HG02623 (cell line): ENCODE data around the gene SLC9A9.
A peak's percentile ranks its signal among the peaks of the same experiment; 100 is the strongest.

ENCODE experiments used
- ATAC-seq: cut with Tn5 transposase; IDR thresholded peaks from one replicate; pipeline ENCODE4 v1.9.1; 2021; ENCODE audit warnings: moderate library complexity; ENCODE audit not compliant: unreplicated experiment

SLC9A9 gene

DNA sequence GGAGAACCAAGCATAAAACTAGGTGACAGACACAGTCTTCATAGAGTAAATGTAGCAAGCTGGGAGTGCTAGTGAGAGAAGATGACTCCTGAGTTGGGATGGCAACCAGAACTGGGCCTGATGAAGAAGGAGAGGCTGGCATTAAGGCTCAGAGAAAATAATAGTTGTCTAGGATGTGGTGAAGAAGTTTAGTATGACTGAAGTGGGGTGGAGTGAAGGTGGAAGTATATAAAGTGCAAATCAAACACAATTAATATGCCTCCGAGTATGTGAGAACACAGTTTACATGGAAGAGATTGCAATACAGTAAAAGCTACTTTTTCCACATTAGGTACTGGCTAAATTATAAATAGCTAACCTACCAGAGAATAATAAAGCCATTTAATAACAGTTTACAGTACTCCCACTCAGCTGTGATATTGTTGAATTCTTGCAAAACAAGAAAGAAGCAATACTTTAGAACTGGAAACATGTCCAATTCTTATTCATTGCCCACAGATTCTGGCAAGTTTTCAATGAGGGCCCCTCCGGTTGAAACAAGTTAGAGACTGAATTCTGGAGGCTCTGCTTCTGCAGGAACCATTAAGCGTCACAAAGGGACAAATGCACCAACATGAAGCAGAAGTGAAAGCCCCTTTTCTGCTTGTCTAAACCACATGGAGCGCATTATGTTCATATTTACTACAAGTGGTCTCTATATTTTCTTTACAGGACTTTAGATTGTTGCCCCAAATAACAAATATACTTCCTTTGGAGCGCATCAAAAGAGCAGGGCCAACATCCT lies 243.7 kb downstream of the SLC9A9 start:
- peak; percentile 86 for ATAC-seq

GRCh38 chr3:143603774-143604173 lies 244.5 kb downstream of the SLC9A9 start:
- no peak for ATAC-seq

GRCh38 chr3:143601723-143602484 lies 246.4 kb downstream of the SLC9A9 start:
- ATAC-seq: no peak

DNA sequence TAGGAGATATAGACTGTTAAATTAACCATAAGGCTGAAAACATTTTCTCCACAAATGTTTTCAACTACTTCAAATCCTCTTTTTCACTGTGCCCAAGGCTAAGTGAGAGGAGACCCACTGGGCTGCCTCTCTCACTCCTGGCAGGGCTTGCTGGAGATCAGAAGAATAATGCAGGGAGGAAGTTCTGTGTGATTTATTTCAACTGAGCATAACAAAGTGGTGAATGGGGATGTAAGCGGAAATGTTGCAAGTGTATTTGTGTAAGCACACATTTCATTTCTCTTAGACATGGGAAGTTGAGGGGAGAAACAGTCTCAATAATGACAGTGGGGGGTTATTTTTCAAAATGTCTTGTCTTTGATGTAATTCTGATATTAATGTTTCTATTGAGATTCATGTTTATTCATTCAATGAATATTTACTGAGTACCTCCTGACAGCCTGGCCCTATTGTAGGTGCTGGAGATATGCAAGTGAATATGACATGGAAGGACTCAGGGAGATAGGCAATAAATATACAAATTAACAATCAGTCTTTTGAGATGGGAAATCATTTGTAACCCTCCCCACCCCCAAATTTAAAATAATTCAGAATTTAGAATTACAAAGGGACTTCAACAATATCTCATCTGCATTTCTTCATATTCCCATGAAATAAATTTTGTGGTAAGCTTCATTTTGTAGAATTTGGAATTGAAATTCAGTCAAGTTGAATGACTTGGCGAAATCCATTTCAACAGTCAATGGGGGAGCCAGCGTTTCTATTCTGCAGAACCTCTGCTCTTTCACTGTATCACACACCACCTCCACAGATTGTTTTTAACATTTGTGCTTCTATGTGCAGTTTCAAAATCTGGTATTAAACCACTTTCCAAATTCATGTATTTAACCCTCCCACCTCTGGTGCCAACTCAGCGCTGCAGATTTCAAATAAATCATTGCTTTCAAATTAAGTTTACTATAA lies 247.2 kb downstream of the SLC9A9 start:
- ATAC-seq: no peak

- ATAC-seq: no peak
Measured at GRCh38 chr3:143597774-143598652, 250.3 kb downstream of the SLC9A9 start.

- no peak for ATAC-seq
Measured at GRCh38 chr3:143596957-143597642, 251.2 kb downstream of the SLC9A9 start.

- peak; percentile 94 for ATAC-seq
Measured at GRCh38 chr3:143595456-143596077, 252.7 kb downstream of the SLC9A9 start.

DNA sequence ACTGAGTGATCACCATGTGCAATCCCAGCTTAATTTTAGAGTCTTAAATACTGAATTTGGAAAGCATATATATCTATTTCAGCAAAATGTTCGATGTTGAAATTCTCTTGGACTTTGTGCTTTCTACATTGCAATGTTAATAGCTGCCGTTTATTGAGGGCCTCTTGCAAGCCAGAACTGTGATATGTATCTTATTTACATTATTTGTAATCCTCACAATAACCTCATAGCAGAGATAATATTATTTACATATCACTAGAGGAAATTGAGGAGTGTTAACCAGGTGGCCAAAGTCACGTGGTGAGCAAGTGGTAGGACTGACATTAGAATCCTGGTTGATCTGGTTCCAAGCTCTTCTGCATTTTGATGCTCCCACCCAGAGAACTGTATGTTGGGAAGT lies 254.1 kb downstream of the SLC9A9 start:
- no peak for ATAC-seq

DNA sequence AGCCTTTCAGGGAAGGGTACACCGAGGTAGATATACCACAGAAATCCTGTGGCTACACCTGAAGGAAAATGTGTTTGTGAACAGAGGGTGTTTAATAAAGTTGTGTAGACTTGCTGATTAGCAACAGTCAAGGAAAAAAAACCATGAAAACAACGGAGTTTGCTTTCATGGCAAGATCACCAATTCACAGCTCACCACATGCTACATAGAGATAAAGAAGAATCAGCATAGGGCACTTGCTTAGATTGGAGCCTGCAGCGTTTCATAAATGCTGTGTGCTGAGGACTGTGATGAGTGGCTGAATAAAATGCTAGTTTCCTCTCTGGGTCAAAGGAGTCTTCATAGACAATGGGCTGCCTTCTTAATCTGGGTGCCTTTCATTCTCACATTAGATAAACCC lies 257.6 kb downstream of the SLC9A9 start:
- no peak for ATAC-seq

- ATAC-seq: no peak
Measured at GRCh38 chr3:143586576-143586975, 261.7 kb downstream of the SLC9A9 start.

DNA sequence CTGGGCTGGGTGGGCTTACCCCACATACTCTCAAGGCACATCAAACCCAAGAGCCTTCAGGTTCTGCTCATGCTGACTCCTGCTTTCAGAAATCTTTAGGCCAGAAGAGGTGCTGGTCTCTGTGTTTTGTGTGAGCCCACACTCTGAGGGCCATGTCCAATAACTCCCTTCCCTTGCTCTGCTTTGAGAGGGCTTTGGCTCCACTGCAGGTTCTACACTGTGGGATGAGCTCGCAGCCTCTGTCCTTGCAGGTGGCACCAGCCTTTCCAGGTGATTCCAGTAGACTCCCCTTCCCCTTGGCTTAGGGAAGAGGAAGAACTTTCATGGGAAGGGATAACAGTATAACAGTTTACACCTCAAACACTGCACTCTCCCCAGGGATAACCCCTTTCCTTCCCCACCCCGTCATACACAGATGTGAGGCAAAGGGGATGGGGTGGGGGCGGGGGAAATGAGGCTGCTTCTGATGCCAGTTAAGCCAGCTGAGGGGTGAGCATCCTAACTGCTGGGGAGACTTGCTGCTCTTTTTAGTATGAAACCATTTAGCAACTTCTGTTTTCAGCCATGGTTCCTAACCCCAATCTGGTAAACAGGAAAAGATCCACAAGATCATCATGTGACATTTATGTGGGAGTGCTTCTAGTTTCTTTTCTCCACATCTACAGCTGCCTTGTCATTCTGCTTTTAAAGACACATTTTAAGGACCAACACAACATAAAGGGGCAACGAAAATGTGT lies 262.4 kb downstream of the SLC9A9 start:
- peak; percentile 35 for ATAC-seq

GRCh38 chr3:143584474-143584873 lies 263.8 kb downstream of the SLC9A9 start:
- no peak for ATAC-seq

DNA sequence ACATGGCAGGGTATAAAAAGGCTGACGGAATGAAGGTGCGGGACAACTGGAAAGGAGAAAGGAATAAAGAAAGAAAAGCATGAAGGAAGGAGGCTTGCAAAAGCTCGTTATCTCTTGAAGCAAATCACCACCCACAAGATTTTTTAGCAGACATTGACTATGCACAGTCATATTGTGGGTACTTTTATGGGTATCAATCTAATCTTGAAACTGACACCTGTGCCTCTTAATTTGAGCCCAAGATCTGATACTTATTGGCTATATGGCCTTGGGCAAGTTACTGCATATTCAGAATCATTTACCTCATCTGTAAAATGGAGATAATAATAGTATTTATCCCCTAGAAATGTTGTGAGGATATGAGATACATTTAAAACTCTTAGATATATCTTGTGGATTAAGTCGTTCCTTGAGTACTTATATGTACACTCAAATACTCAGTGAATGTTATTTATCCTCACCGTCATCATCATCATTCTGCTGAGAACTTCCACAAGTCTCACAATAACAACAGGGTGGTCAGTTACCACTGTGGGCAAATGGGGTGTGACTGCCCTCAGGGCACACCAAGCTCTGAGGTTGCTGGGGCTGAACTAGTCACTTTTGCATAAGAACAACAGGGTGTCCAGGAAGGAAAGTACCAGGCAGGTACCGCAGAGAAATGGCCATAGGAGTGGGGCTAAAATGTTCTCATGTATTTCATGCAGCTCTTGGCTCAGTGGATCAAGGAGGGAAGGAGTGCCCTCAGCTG lies 266.1 kb downstream of the SLC9A9 start:
- ATAC-seq: no peak

DNA sequence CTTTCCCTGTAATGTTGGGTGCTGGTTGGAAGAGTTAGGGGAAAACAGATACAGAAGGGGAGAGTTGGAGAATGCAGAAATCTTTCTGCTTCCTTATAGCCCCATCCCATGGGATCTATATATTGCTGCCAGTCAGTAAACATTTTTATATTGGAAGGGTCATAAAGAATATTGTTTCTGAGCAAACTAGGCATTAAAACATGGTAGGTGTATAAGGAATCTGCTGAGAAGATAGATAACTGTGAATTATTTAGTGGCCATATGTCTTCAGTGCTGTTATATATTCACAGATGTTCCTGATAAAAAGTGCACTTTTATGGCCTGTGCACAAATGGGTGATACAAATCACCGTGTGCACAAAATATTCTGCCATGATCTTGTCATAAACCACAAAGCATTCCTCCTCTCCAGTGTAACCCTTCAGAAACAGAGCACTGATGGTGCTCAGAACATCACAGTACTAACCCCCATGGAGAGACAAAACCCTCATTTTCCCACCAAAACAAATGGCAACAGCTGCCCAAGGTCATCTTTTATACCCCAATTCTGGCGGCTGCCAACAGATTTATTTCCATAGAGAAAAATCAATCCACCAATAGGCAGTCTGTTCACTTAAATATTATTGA lies 269.3 kb downstream of the SLC9A9 start:
- no peak for ATAC-seq

- no peak for ATAC-seq
Measured at GRCh38 chr3:143576568-143577270, 271.5 kb downstream of the SLC9A9 start.

DNA sequence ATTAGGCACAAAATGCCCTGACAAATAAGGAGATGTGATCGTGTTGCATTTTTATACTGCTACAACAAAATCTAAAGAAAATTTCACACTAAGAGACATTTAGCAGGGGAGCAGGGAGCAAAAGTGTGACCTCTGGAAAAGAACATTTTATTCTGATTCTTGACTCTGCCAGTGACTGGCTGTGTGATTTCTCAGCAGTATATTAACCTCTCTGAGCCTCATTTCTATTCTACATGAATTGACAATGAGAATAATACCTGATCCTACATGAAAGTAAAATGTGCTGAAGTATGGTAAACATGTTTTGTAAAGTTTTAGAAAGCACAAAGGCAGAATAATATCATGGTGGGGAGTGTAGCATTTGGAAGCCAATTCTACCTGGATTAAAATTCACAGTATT lies 273.3 kb downstream of the SLC9A9 start:
- no peak for ATAC-seq
